ENCODE data around the gene PALLD. TPM values are rescaled to one million over a fixed set of nuclear protein-coding genes. Genes with fewer than 3 reads are reported as not detected.
"Not testable (repeated sequence)": the region's sequence is repeated elsewhere in the genome, so short reads cannot be mapped to it uniquely, and the experiment has no call there.

The PALLD gene
- total RNA-seq, 1 donor from 2014 or later, result 239 TPM

GRCh38 chr4:168794092-168794707, 297.3 kb downstream of the PALLD start:
- no peak for DNase-seq (ENCODE audit: low spot score)

- no peak for DNase-seq (ENCODE audit: low spot score)
Measured at GRCh38 chr4:168794881-168795280, 298.0 kb downstream of the PALLD start.

- no peak for DNase-seq (ENCODE audit: low spot score)
Measured at GRCh38 chr4:168795346-168795745, 298.5 kb downstream of the PALLD start.

DNA sequence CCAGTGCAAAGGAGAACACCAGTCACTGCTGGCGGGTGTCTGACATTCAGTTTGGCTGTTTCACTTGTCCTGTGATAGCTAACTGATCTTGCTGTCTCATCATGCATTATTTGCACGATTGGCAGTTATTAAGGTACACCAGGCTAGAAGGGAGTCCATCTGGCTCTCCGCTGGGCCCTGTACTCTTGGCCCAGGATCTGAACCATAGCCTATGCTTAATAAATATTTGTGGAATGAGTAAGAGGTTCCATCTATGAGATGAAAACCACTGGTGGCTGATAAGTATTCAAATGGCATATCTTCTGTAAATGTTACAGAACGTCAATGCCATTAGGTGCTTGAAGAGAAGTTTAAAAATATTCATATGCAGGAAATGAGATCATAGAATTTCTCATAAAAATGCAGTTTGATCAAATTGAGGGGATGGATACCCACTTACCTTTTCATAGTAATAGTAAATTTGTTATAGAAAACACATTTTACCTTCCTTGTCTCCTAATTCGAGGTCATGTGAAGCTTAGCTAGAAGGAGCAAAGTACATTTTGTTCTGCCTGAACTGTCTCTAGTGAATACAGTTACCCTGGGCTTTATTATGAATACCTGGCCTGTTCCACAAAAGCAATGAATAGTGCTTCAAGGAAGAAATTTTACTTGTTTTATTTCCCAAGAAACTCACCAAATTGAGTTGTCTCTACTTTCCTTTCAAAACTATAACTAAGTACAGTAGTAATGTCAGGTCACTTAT, 299.7 kb downstream of the PALLD start:
- no peak for DNase-seq (ENCODE audit: low spot score)

- no peak for DNase-seq (ENCODE audit: low spot score)
Measured at GRCh38 chr4:168797194-168797593, 300.3 kb downstream of the PALLD start.

DNA sequence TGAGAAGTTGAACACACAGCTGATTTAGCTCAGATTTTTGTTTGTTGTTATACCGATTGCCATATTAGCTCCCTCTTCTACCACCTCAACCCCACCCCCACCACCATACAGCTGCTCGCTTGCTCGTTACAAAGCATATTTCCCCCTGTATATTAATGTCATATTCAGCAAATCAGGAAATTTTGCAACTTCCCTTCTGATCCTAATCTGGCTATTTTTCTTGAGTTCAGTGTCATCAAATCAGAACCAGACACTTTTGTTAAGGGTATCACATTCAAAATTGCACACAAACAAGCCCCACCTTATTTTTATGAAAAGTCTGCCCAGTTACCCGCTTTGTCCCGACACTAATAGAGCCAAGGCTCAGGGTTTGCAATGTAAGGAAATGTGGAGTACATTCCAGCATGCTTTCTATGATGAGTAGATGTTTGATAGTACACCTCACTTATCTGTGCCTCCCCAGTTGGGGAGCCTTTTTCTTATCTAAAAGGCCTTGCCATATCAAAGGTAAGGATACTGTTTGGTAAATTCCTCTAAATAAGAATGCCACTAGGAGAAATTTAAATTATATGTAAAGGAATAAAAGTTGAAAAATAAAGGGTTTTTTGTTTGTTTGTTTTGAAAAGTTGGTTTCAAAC, 301.0 kb downstream of the PALLD start:
- DNase-seq (ENCODE audit: low spot score), result no peak

DNA sequence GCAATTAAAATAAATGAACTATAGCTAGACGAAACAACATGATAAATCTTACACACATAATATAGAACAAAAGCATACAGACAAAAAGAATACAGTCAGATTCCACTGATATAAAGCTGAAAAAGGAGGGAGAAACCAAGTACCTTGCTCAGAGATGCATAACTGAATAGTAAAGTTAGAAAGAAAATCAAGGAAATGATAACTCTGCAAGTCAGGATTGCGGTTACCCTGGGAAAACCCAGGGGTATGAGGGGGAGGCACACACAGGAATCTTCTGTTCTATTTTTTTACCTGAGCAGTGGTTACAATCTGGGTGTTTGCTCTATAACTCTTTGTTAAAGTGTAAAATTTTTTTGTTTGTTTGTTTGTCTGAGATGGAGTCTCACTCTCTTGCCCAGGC, 304.1 kb downstream of the PALLD start:
- no peak for DNase-seq (ENCODE audit: low spot score)

DNA sequence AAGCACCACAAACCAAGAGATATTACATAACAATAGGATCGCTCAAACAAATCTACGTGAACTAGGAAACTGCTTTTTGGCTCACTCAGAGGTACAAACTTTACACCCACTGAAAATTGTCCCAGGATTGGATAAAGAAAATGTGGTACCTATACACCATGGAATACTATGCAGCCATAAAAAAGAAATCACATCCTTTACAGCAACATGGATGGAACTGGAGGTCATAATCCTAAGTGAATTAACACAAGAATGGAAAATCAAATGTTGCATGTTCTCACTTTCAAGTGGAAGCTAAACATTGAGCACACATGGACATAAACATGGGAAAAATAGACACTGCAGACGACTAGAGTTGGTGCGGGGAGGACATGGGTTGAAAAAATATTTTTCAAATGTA, 305.4 kb downstream of the PALLD start:
- DNase-seq (ENCODE audit: low spot score), result no peak

DNA sequence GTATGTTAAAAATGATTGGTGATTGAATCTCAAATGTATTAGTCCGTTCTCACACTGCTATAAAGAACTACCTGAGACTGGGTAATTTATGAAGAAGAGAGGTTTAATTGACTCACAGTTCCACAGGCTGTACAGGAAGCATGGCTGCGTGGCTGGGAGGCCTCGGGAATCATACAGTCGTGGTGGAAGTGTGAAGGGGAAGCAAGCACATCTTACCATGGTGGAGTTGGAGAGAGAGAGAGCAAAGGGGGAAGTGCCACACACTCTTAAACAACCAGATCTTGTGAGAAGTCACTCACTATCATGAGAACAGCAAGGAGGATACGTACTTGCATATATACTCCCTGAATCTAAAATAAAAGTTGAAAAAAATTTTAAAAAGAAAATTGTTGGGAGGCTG, 306.2 kb downstream of the PALLD start:
- not testable (repeated sequence) for DNase-seq (ENCODE audit: low spot score)

DNA sequence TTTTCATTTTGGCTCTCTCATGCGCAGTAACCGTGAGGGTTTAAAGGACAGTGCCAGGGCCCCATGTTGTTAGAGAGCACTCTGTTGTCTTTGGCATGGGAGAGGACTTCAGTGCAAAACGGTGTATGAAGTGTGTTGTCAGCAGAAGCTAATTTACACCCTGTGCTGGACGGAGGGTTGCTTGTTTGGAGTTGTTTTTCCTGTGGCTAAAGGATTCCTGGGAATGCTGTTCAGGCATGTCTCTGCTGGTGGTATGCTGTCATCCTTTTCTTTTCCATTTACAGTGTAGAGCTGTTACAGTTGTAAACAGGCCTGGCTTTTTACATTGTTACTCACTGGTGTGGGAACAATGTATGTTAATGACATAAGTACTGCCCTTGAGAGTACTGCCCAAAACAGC, 306.9 kb downstream of the PALLD start:
- DNase-seq (ENCODE audit: low spot score), result no peak

GRCh38 chr4:168804146-168804545, 307.3 kb downstream of the PALLD start:
- DNase-seq (ENCODE audit: low spot score), result no peak

- DNase-seq (ENCODE audit: low spot score), result no peak
Measured at GRCh38 chr4:168805341-168805740, 308.5 kb downstream of the PALLD start.

DNA sequence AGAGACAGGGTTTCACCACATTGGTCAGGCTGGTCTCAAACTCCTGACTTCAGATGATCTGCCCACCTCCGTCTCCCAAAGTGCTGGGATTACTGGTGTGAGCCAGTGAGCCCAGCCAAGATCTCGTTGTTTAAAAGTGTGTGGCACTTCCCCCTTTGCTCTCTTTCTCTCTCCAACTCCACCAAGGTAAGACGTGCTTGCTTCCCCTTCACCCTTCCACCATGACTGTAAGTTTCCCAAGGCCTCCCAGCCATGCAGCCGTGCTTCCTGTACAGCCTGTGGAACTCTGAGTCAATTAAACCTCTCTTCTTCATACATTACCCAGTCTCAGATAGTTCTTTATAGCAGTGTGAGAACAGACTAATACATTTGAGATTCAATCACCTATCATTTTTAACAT, 309.4 kb downstream of the PALLD start:
- not testable (repeated sequence) for DNase-seq (ENCODE audit: low spot score)

DNA sequence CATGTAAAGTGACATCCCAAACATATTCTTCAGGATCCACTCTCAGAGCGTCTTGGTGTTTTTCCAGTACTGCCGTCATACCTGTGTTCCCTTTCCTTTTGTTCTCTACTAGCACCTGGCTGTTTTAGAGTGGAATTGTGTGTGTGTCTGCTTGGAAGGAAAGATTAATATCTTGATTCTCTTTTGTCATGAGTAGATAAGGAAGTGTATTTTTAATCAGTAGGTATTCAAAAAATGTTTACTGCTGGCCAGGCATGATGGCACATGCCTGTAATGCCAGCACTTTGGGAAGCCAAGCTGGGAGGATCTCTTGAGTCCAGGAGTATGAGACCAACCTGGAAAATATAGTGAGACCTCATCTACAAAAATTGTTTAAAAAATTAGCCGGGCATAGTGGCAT, 314.4 kb downstream of the PALLD start:
- DNase-seq (ENCODE audit: low spot score), result no peak

- DNase-seq (ENCODE audit: low spot score), result no peak
Measured at GRCh38 chr4:168811786-168812651, 315.2 kb downstream of the PALLD start.

DNA sequence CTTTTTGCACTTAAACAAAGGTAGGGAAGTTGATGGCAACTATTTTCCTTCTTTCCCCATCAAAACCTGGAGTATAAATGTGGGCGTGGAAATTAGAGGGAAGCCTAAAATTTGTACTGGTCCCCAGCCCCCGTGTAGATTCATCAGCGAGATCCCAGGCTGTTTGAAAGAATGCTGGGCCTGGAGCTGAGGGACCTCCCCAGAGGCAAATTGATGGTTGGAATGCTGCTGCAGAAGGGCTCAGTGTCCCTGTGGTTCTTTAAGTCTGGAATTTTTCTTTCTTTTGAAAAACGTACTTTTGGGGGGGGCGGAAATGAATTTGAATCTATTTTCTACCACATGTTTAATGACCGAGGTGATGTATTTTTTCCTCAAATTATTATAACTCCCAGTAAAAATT, 316.0 kb downstream of the PALLD start:
- DNase-seq (ENCODE audit: low spot score), result no peak

DNA sequence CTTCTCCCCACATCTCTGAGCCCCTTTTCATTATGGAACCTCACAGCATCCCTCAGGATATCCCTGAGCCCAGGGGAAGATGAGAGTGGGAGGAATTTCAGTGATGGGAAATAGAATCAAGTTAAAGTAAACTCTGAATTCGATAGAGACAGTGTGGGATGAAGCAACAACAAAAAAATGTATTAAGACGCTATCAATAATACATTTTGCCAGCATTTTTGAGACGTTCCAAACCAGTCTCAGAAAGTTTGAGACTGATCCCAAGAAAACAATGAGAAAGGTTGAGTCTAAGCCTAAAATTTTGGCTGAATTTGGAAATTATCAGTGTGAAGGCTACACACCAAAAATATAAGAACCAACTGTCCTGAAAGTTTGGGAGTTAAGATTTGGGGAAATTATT, 317.0 kb downstream of the PALLD start:
- DNase-seq (ENCODE audit: low spot score), result no peak

DNA sequence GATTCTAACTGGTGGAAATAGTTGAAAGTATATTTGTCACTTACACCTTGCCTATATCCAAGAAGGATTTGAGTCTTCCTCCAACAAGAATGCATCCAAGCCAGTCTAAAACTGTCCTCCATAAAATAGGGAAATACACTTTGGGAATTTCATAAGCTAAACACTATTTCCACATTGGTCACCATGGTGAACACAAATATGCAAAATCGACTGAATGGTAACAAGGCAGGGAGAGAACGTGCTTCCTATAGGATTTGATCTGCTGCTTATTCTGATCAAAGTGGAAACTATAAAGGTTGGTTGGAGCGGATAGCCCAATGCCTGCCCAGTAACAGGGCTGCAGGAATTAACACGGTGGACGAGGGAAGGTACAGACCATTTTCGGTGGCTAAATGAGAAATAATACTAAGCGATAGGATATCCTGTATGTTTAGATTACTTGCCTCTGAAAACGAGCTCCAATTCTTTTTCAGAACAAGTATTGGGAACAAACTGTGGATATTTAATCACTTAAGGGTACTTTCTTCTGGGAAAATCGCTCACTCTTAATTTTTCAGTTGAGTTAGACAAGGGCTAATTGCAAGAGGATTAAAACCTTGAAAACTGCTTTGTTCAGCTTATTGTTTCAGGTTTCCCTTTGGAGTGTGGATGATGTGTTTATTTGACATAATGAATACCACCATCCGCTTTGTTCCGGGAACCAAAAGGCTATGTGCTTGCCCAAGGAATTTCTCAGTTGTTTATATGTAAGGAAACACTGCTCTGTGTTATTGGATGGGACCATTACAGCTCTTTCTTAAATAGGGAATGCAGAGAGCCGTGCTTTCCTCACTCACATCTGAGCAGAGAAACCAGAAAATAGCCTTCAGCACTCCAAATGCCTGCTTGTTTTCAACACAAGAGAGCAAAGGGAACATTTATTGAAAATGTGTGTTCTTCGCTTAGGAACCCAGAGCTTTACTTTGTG, 318.8 kb downstream of the PALLD start:
- no peak for DNase-seq (ENCODE audit: low spot score)

DNA sequence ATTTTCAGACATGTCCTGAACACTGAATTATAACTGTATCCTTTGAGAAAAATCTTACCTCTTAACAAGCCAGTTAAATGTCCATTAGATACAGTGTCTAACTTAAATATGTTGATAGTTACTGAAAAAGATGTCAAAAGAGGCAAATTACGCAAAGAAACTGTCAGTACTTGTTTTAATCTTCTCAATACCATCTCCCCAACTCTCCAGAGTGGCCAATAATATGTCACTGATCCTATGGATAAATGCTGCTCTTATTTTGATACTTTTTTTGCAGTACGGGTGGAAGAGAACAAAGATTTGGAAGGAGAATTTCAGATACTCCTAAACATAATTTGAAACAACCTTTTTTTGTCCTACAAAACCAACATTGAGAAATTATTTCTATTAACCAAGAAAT, 320.5 kb downstream of the PALLD start:
- no peak for DNase-seq (ENCODE audit: low spot score)

GRCh38 chr4:168822481-168822880, 325.6 kb downstream of the PALLD start:
- DNase-seq (ENCODE audit: low spot score), result no peak

- no peak for DNase-seq (ENCODE audit: low spot score)
Measured at GRCh38 chr4:168825975-168826374, 329.1 kb downstream of the PALLD start.

All from ureter (tissue), 1 donor.